Measurements from ENCODE around the gene CREM.

CREM gene

GRCh38 chr10:35217455-35217854 is 90.8 kb downstream of the CREM start:
- no peak overlapping the region for H3K4me3 ChIP-seq (ENCODE audit: low read depth, low read length)
- no peak for DNase-seq (ENCODE audit: low read depth)
- no peak for TF ChIP-seq CTCF (conservative IDR thresholded peaks at IDR 0.05; ENCODE audit: low read depth, low read length)

- peak; percentile 97 for DNase-seq (ENCODE audit: low read depth)
- TF ChIP-seq CTCF (conservative IDR thresholded peaks at IDR 0.05; ENCODE audit: low read depth, low read length): peak; percentile 82
- no peak overlapping the region for H3K4me3 ChIP-seq (ENCODE audit: low read depth, low read length)
Measured at GRCh38 chr10:35218339-35218955, 91.8 kb downstream of the CREM start.

GRCh38 chr10:35219292-35219691 is 92.6 kb downstream of the CREM start:
- H3K4me3 ChIP-seq (ENCODE audit: low read depth, low read length): no peak overlapping the region
- TF ChIP-seq CTCF (conservative IDR thresholded peaks at IDR 0.05; ENCODE audit: low read depth, low read length): no peak
- DNase-seq (ENCODE audit: low read depth): peak; percentile 11

- peak; percentile 12 for DNase-seq (ENCODE audit: low read depth)
- no peak for TF ChIP-seq CTCF (conservative IDR thresholded peaks at IDR 0.05; ENCODE audit: low read depth, low read length)
- H3K4me3 ChIP-seq (ENCODE audit: low read depth, low read length): no peak overlapping the region
Measured at GRCh38 chr10:35219891-35220890, 93.5 kb downstream of the CREM start.

- no peak overlapping the region for H3K4me3 ChIP-seq (ENCODE audit: low read depth, low read length)
- peak; percentile 23 for TF ChIP-seq CTCF (conservative IDR thresholded peaks at IDR 0.05; ENCODE audit: low read depth, low read length)
- no peak for DNase-seq (ENCODE audit: low read depth)
Measured at GRCh38 chr10:35223016-35223415, 96.4 kb downstream of the CREM start.

GRCh38 chr10:35224045-35224740 is 97.5 kb downstream of the CREM start:
- no peak for DNase-seq (ENCODE audit: low read depth)
- TF ChIP-seq CTCF (conservative IDR thresholded peaks at IDR 0.05; ENCODE audit: low read depth, low read length): no peak
- no peak overlapping the region for H3K4me3 ChIP-seq (ENCODE audit: low read depth, low read length)
